HL-60 (cell line): Measurements from ENCODE around the gene ARHGEF4.

Source experiments
- DNase-seq, 2 experiments: peaks; one replicate each; pipeline ENCODE4 v3.0.0-alpha.2; 2010 to 2020; ENCODE audit warnings: low read depth in 1 of 2, low spot score in 1 of 2
- H3K27ac ChIP-seq: fragments of 250-450 bp; sonication (Bioruptor Pico); replicated peaks from 2 replicates; pipeline ENCODE4 v1.5.1; 2020; ENCODE audit warnings: mild to moderate bottlenecking, moderate library complexity
- H3K27me3 ChIP-seq: fragments of 250-450 bp; sonication (Bioruptor Pico); 2 replicates; pipeline ENCODE4 v1.5.1; 2021; ENCODE audit warnings: mild to moderate bottlenecking, moderate library complexity; ENCODE audit not compliant: insufficient read depth, poor library complexity, severe bottlenecking
- H3K4me3 ChIP-seq: replicated peaks from 2 replicates; pipeline ENCODE4 v1.5.1; 2011; ENCODE audit warnings: mild to moderate bottlenecking, control low read depth, low read length; ENCODE audit not compliant: insufficient read depth
- GABPA ChIP-seq: IDR thresholded peaks from 2 replicates; pipeline ENCODE4 v1.6.1; 2012; ENCODE audit warnings: low read depth
- POLR2AphosphoS5 ChIP-seq: IDR thresholded peaks from 2 replicates; pipeline ENCODE4 v1.6.1; 2012; ENCODE audit warnings: low read depth
- SPI1 ChIP-seq: IDR thresholded peaks from 2 replicates; pipeline ENCODE4 v1.6.1; 2012; ENCODE audit warnings: low read depth, mild to moderate bottlenecking, borderline replicate concordance
- TF ChIP-seq, protein P1 (sequence below): IDR thresholded peaks from 2 replicates; pipeline ENCODE4 v1.6.1; 2012; ENCODE audit warnings: low read depth; ENCODE audit not compliant: insufficient replicate concordance
- TF ChIP-seq, protein P2 (sequence below): IDR thresholded peaks from one replicate; pipeline ENCODE4 v1.5.1; 2011; ENCODE audit warnings: low read length, control low read depth, inconsistent platforms; ENCODE audit not compliant: insufficient read depth

ARHGEF4 gene

DNA sequence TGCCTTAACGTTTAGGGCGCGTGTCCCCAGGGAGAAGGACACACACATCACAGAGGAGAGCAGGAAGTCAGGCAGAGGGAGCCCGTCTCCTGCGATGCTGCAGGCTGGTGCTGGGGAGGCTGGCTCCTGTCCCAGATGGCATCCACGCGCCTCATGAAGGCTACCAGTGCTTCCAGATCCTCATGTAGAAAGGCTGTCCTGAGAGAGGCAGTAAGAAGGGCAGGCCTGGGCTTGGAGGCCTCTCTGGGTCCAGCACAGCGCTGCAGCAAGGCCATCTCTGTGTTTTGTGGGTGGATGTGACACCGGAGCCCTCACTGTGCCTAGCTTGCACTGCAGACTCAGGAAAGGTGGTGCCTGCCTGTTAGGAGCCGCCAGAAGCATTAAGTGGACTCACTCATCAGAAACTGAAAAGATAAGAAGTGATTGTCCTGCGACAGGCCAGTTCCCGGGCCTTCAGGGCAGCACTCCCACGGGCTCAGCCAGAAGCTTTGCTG, 193.8 kb downstream of the ARHGEF4 start:
- no peak overlapping the region for H3K27ac ChIP-seq
- H3K27me3 ChIP-seq: peaks cover 16% of the 10 kb centered on the region
- DNase-seq: no peak
- no peak overlapping the region for H3K4me3 ChIP-seq
- TF ChIP-seq, protein P1, sequence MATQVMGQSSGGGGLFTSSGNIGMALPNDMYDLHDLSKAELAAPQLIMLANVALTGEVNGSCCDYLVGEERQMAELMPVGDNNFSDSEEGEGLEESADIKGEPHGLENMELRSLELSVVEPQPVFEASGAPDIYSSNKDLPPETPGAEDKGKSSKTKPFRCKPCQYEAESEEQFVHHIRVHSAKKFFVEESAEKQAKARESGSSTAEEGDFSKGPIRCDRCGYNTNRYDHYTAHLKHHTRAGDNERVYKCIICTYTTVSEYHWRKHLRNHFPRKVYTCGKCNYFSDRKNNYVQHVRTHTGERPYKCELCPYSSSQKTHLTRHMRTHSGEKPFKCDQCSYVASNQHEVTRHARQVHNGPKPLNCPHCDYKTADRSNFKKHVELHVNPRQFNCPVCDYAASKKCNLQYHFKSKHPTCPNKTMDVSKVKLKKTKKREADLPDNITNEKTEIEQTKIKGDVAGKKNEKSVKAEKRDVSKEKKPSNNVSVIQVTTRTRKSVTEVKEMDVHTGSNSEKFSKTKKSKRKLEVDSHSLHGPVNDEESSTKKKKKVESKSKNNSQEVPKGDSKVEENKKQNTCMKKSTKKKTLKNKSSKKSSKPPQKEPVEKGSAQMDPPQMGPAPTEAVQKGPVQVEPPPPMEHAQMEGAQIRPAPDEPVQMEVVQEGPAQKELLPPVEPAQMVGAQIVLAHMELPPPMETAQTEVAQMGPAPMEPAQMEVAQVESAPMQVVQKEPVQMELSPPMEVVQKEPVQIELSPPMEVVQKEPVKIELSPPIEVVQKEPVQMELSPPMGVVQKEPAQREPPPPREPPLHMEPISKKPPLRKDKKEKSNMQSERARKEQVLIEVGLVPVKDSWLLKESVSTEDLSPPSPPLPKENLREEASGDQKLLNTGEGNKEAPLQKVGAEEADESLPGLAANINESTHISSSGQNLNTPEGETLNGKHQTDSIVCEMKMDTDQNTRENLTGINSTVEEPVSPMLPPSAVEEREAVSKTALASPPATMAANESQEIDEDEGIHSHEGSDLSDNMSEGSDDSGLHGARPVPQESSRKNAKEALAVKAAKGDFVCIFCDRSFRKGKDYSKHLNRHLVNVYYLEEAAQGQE: no peak
- TF ChIP-seq SPI1 (no peak), POLR2AphosphoS5 (no peak), GABPA (no peak)
- TF ChIP-seq, protein P2, sequence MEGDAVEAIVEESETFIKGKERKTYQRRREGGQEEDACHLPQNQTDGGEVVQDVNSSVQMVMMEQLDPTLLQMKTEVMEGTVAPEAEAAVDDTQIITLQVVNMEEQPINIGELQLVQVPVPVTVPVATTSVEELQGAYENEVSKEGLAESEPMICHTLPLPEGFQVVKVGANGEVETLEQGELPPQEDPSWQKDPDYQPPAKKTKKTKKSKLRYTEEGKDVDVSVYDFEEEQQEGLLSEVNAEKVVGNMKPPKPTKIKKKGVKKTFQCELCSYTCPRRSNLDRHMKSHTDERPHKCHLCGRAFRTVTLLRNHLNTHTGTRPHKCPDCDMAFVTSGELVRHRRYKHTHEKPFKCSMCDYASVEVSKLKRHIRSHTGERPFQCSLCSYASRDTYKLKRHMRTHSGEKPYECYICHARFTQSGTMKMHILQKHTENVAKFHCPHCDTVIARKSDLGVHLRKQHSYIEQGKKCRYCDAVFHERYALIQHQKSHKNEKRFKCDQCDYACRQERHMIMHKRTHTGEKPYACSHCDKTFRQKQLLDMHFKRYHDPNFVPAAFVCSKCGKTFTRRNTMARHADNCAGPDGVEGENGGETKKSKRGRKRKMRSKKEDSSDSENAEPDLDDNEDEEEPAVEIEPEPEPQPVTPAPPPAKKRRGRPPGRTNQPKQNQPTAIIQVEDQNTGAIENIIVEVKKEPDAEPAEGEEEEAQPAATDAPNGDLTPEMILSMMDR: no peak

GRCh38 chr2:131031431-131031841, 194.7 kb downstream of the ARHGEF4 start:
- Histone ChIP-seq H3K27ac (no peak overlapping the region), H3K4me3 (no peak overlapping the region), H3K27me3 (peaks cover 18% of the 10 kb centered on the region)
- DNase-seq: no peak
- no peak for TF ChIP-seq SPI1
- no peak for TF ChIP-seq POLR2AphosphoS5
- TF ChIP-seq, protein P2: no peak
- no peak for TF ChIP-seq GABPA
- TF ChIP-seq, protein P1: no peak

DNA sequence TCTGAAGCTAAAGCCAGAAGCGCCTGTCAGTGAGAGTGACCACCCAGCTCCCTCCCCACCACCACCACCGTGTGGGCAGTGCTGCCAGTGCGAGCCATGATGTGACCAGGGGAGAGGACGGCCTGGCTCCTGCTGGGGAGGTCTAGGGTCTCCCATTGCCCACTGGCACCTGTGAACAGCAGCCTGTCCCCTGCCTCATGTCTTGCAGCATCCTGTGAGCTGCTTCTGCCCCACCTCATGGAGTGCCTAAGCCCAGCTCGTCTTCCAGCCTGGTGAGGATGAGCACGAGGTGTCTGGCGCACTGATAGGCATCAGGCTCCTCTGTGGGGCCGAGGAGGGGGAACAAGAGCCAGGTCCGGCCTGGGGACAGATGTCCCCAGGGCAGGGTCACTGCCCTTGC, 195.2 kb downstream of the ARHGEF4 start:
- peaks cover 18% of the 10 kb centered on the region for H3K27me3 ChIP-seq
- H3K27ac ChIP-seq: no peak overlapping the region
- H3K4me3 ChIP-seq: no peak overlapping the region
- no peak for DNase-seq
- TF ChIP-seq SPI1 (no peak), GABPA (no peak), POLR2AphosphoS5 (no peak)
- TF ChIP-seq, protein P1: no peak
- TF ChIP-seq, protein P2: no peak
